K562 (cell line): ENCODE measurements around the gene BBLN. TPM values are rescaled to one million over a fixed set of nuclear protein-coding genes. Genes with fewer than 3 reads are reported as not detected.

Experiments
- ARNT ChIP-seq, 2 experiments: fragments of 450-650 bp; IDR thresholded peaks; 2 replicates each; pipeline ENCODE4 v1.6.1; 2016; ENCODE audit warnings: mild to moderate bottlenecking in 1 of 2
- DMBX1 ChIP-seq: fragments of 250-450 bp; sonication (Bioruptor Pico); IDR thresholded peaks from 2 replicates; pipeline ENCODE4 v1.8.0; 2022; ENCODE audit warnings: inconsistent platforms, mild to moderate bottlenecking, moderate library complexity, borderline replicate concordance
- HDAC2 ChIP-seq: fragments of 450-650 bp; IDR thresholded peaks from 2 replicates; pipeline ENCODE4 v1.6.1; 2016; ENCODE audit warnings: mild to moderate bottlenecking
- HIVEP1 ChIP-seq: fragments of 250-450 bp; sonication (Bioruptor Pico); IDR thresholded peaks from 2 replicates; pipeline ENCODE4 v1.4.0; 2020; ENCODE audit warnings: mild to moderate bottlenecking
- HLTF ChIP-seq: fragments of 450-650 bp; IDR thresholded peaks from 2 replicates; pipeline ENCODE4 v1.6.1; 2016
- HSF4 ChIP-seq: fragments of 250-450 bp; sonication (Bioruptor Pico); IDR thresholded peaks from 2 replicates; pipeline ENCODE4 v2.1.2; 2022; ENCODE audit warnings: mild to moderate bottlenecking, moderate library complexity, borderline replicate concordance
- ID3 ChIP-seq, 2 experiments: fragments of 250-450 bp in 1 of 2; fragments of 450-650 bp in 1 of 2; sonication (Bioruptor Pico) in 1 of 2; IDR thresholded peaks; 2 replicates each; pipeline versions ENCODE4 v1.6.1 to v1.8.0; 2016 to 2021; ENCODE audit warnings: mild to moderate bottlenecking in 2 of 2, moderate library complexity in 2 of 2, missing compliant biosample characterization in 1 of 2, missing genetic modification characterization in 1 of 2
- ILF3 ChIP-seq: fragments of 450-650 bp; IDR thresholded peaks from 2 replicates; pipeline ENCODE4 v1.6.1; 2018; ENCODE audit warnings: antibody characterized with exemption, mild to moderate bottlenecking, moderate library complexity, borderline replicate concordance
- IRF9 ChIP-seq: fragments of 450-650 bp; IDR thresholded peaks from 2 replicates; pipeline ENCODE4 v1.6.1; 2016; ENCODE audit warnings: missing biosample characterization, missing genetic modification characterization
- MAFK ChIP-seq: IDR thresholded peaks from 2 replicates; pipeline ENCODE4 v1.6.1; 2011; ENCODE audit warnings: low read length, improper control_type of control experiment
- MNT ChIP-seq, 2 experiments: fragments of 450-650 bp; conservative IDR thresholded peaks; 2 replicates each; pipeline ENCODE4 v1.6.1; 2017; ENCODE audit warnings: mild to moderate bottlenecking in 2 of 2, moderate library complexity in 2 of 2
- NBN ChIP-seq: fragments of 450-650 bp; IDR thresholded peaks from 2 replicates; pipeline ENCODE4 v1.6.1; 2016; ENCODE audit warnings: low read depth, mild to moderate bottlenecking
- PRMT5 ChIP-seq: sonication (generic); formaldehyde crosslinking; IDR thresholded peaks from 2 replicates; pipeline ENCODE4 v1.5.0; 2020; ENCODE audit warnings: missing genetic modification reagents
- PURB ChIP-seq: sonication (generic); formaldehyde crosslinking; IDR thresholded peaks from 2 replicates; pipeline ENCODE4 v1.9.0; 2021; ENCODE audit warnings: low read depth, mild to moderate bottlenecking, missing genetic modification reagents
- SIRT6 ChIP-seq: IDR thresholded peaks from one replicate; pipeline ENCODE4 v1.6.1; 2012; ENCODE audit warnings: low read depth, mild to moderate bottlenecking, control low read depth, inconsistent platforms, low read length, moderate library complexity
- SIX5 ChIP-seq, 2 experiments: IDR thresholded peaks; 2 replicates each; pipeline ENCODE4 v1.6.1; 2011; ENCODE audit warnings: low read length in 2 of 2, borderline replicate concordance in 1 of 2, low read depth in 1 of 2, mild to moderate bottlenecking in 1 of 2, moderate library complexity in 1 of 2; ENCODE audit not compliant: insufficient read depth in 1 of 2
- SNIP1 ChIP-seq: fragments of 450-650 bp; IDR thresholded peaks from 2 replicates; pipeline ENCODE4 v1.7.1; 2017; ENCODE audit warnings: low read depth, mild to moderate bottlenecking
- SOX6 ChIP-seq: fragments of 450-650 bp; IDR thresholded peaks from 2 replicates; pipeline ENCODE4 v1.6.1; 2014; ENCODE audit warnings: mild to moderate bottlenecking
- TBL1XR1 ChIP-seq, 2 experiments: IDR thresholded peaks; 2 replicates each; pipeline ENCODE4 v1.6.1; 2012; ENCODE audit warnings: improper control_type of control experiment in 2 of 2, low read length in 2 of 2, mild to moderate bottlenecking in 1 of 2
- TCF15 ChIP-seq: fragments of 250-450 bp; sonication (Bioruptor Pico); IDR thresholded peaks from 2 replicates; pipeline ENCODE4 v1.8.0; 2022; ENCODE audit warnings: moderate library complexity, mild to moderate bottlenecking, inconsistent platforms
- THRA ChIP-seq: fragments of 450-650 bp; IDR thresholded peaks from 2 replicates; pipeline ENCODE4 v1.6.1; 2017; ENCODE audit warnings: mild to moderate bottlenecking, moderate library complexity
- ZBTB8A ChIP-seq: fragments of 450-650 bp; IDR thresholded peaks from 2 replicates; pipeline ENCODE4 v1.6.1; 2018; ENCODE audit warnings: mild to moderate bottlenecking, moderate library complexity; ENCODE audit not compliant: partially characterized antibody
- ZNF121 ChIP-seq: sonication (generic); formaldehyde crosslinking; conservative IDR thresholded peaks from 2 replicates; pipeline ENCODE4 v1.8.0; 2022; ENCODE audit warnings: missing genetic modification reagents
- ZNF668 ChIP-seq: fragments of 250-450 bp; sonication (Bioruptor Pico); IDR thresholded peaks from 2 replicates; pipeline ENCODE4 v1.8.0; 2022; ENCODE audit warnings: mild to moderate bottlenecking, inconsistent platforms
- polyA plus RNA-seq, 8 experiments: library from polyadenylated mRNA; depleted of rRNA in 4 of 8; stranded (reverse) in 5 of 8; unstranded in 3 of 8; fragments of >200 nt; fragmentation: Nextera tagmentation in 2 of 8; fragmentation: Illumina TruSeq in 1 of 8; extraction: Ambion mirVana in 2 of 8; extraction: Trizol in 1 of 8; gene quantifications; 2 replicates each; pipeline versions ENCODE4 v1.2.1 to v1.2.3, GENCODE V29; 2011 to 2014; ENCODE audit warnings: inconsistent platforms in 1 of 8, missing spikeins in 1 of 8
- total RNA-seq, 7 experiments: library from RNA; depleted of rRNA in 6 of 7; stranded (reverse); fragments of >200 nt in 6 of 7; fragmentation: Illumina TruSeq in 2 of 7; extraction: Trizol in 2 of 7; gene quantifications; 2 replicates each; pipeline versions ENCODE4 v1.2.1 to v1.2.3, GENCODE V29; 2011 to 2021; ENCODE audit warnings: low replicate concordance in 1 of 7

Gene BBLN
- total and polyA plus RNA-seq, 9 of the 15 experiments (the other 6 are each of a cell fraction or from before 2014, with no cell fraction given) = 4.2 to 331 (median 87.1) TPM

- no peak; the same call in 1 of the 2 replicates for TF ChIP-seq HSF4 (CRISPR knock-in tag)
- no peak for TF ChIP-seq PURB (CRISPR knock-in tag)
- TF ChIP-seq MNT (conservative IDR thresholded peaks at IDR 0.05) = no peak
- no peak for TF ChIP-seq TCF15 (CRISPR knock-in tag)
- TF ChIP-seq ARNT (IDR thresholded peaks at IDR 0.05) = no peak
- no peak for TF ChIP-seq ZBTB8A
- no peak for TF ChIP-seq ZNF121
- TF ChIP-seq ID3 (CRISPR knock-in tag; IDR thresholded peaks at IDR 0.05) = no peak
- 0 out of 2 replicates have a peak, but pooled peaks have one; percentile 44 for TF ChIP-seq ID3 (tag; IDR thresholded peaks at IDR 0.05)
- TF ChIP-seq THRA = no peak
- 0 out of 2 replicates have a peak, but pooled peaks have one; percentile 39 for TF ChIP-seq ZNF668 (CRISPR knock-in tag)
- TF ChIP-seq MAFK = no peak
- no peak for TF ChIP-seq SIX5 (IDR thresholded peaks at IDR 0.05; ENCODE audit: borderline replicate concordance in 1 of 2, insufficient read depth in 1 of 2, low read depth in 1 of 2, low read length in 2 of 2)
- TF ChIP-seq HDAC2 = 0 out of 2 replicates have a peak, but pooled peaks have one; percentile 16
- TF ChIP-seq NBN = no peak
- TF ChIP-seq ILF3 = no peak
- no peak for TF ChIP-seq DMBX1
- TF ChIP-seq HLTF = no peak
- no peak for TF ChIP-seq SNIP1
- TF ChIP-seq SOX6 = no peak
- TF ChIP-seq IRF9 (tag) = no peak
- TF ChIP-seq SIRT6 = no peak
- no peak for TF ChIP-seq TBL1XR1 (IDR thresholded peaks at IDR 0.05; ENCODE audit: low read length in 2 of 2)
- 0 out of 2 replicates have a peak, but pooled peaks have one; percentile 21 for TF ChIP-seq PRMT5 (CRISPR knock-in tag)
- no peak for TF ChIP-seq HIVEP1 (CRISPR knock-in tag)
- TF ChIP-seq, all 486 proteins: peak for 17
These were observed 10.0 kb upstream of the BBLN start (continued) for GRCh38 chr9:128149951-128150593.
